GM18498 (cell line): ENCODE measurements around the gene ADCYAP1R1.

Experiments
- ATAC-seq: cut with Tn5 transposase; IDR thresholded peaks from one replicate; pipeline ENCODE4 v1.9.1; 2021; ENCODE audit warnings: mild to moderate bottlenecking, moderate library complexity; ENCODE audit not compliant: unreplicated experiment

Gene ADCYAP1R1

GRCh38 chr7:31104361-31105255 is 52.5 kb downstream of the ADCYAP1R1 start:
- ATAC-seq: no peak

GRCh38 chr7:31105256-31105950 is 53.3 kb downstream of the ADCYAP1R1 start:
- ATAC-seq: no peak

- no peak for ATAC-seq
Measured at GRCh38 chr7:31106303-31107105, 54.4 kb downstream of the ADCYAP1R1 start.

- ATAC-seq: no peak
Measured at GRCh38 chr7:31107106-31108090, 55.3 kb downstream of the ADCYAP1R1 start.

- ATAC-seq: no peak
Measured at GRCh38 chr7:31108097-31108657, 56.1 kb downstream of the ADCYAP1R1 start.

GRCh38 chr7:31109751-31110150 is 57.6 kb downstream of the ADCYAP1R1 start:
- ATAC-seq: no peak

GRCh38 chr7:31110331-31111108 is 58.4 kb downstream of the ADCYAP1R1 start:
- ATAC-seq: no peak

- no peak for ATAC-seq
Measured at GRCh38 chr7:31111109-31111451, 59.0 kb downstream of the ADCYAP1R1 start.

- no peak for ATAC-seq
Measured at GRCh38 chr7:31113660-31114059, 61.6 kb downstream of the ADCYAP1R1 start.

GRCh38 chr7:31114593-31115343 is 62.7 kb downstream of the ADCYAP1R1 start:
- ATAC-seq: no peak

- no peak for ATAC-seq
Measured at GRCh38 chr7:31116615-31117014, 64.5 kb downstream of the ADCYAP1R1 start.

GRCh38 chr7:31119249-31119648 is 67.1 kb downstream of the ADCYAP1R1 start:
- no peak for ATAC-seq

GRCh38 chr7:31120800-31121513 is 68.8 kb downstream of the ADCYAP1R1 start:
- no peak for ATAC-seq

- no peak for ATAC-seq
Measured at GRCh38 chr7:31121601-31122000, 69.5 kb downstream of the ADCYAP1R1 start.

GRCh38 chr7:31122649-31123058 is 70.5 kb downstream of the ADCYAP1R1 start:
- ATAC-seq: no peak

- ATAC-seq: no peak
Measured at GRCh38 chr7:31123321-31123720, 71.2 kb downstream of the ADCYAP1R1 start.

- ATAC-seq: no peak
Measured at GRCh38 chr7:31123726-31124125, 71.6 kb downstream of the ADCYAP1R1 start.

GRCh38 chr7:31125171-31125570 is 73.1 kb downstream of the ADCYAP1R1 start:
- no peak for ATAC-seq
